Stimulated activated CD4-positive, alpha-beta T cell treated with anti-CD3 and anti-CD28 coated beads, TNF-alpha, amount 100 ng/mL, for 1 hour (primary cell): ENCODE results near the gene SLC7A4.

Source experiments
- DNase-seq, 3 donors: peaks; one replicate each; pipeline ENCODE4 v3.0.0-alpha.2; 2020; ENCODE audit warnings: low read depth in 3 of 3, low spot score in 1 of 3

The SLC7A4 gene

DNA sequence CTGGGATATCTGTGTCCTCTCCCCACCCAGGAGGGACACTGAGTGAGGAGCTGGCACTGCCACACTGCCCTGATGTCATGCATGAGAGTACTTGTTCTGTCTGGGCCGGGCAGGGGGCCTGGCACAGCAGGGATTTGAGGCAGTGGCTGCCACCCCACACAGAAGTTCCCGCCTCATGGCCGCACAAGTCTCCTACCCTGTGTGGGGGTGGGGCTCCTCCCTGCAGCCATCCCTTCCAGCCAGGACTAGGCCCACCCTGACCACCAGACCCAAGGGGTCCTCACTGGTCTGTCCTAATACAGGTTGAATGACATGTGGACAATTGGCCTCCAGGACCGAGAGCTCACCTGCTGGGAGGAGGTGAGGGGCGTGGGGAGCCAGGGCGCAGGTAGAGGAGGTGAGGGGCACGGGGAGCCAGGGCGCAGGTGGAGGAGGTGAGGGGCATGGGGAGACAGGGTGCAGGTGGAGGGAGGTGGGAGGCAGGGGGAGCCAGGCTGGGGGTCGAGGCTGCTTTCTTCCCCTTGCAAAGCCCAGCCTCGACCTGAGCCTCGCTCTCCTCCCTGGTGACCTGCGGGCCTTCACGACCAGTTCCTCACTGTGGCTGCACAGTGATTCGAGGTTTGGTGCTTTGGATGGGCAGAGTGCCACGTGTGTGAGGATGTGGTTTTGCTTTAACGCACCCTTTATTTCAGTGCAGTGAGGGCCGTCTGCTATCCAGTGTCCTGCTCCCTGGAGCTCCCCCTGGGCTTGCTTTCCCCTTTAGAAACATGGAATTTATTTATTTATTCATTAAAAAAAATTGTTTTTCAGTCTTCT, 42.8 kb downstream of the SLC7A4 start:
- no peak for DNase-seq

- DNase-seq: no peak
These were observed 43.6 kb downstream of the SLC7A4 start for GRCh38 chr22:20988573-20989322.

DNA sequence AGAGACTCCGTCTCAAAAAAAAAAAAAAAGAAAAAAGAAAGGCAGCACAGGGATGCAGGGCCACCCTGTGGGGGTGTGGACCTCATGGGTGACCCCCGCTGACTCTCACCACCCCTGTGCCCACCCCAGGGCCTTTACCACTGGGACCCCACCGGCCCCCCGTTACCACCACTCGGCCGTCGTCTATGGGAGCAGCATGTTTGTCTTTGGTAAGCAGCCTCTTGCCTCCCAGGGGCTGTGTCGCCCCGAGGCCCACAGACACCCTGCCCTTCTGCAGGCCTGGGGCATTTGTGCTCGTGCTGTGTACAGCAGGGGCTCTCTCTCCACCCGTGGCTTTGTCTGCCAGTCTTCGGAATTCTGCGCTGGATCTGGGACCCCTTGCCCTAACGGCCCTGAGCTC, 45.0 kb downstream of the SLC7A4 start:
- DNase-seq: no peak

DNA sequence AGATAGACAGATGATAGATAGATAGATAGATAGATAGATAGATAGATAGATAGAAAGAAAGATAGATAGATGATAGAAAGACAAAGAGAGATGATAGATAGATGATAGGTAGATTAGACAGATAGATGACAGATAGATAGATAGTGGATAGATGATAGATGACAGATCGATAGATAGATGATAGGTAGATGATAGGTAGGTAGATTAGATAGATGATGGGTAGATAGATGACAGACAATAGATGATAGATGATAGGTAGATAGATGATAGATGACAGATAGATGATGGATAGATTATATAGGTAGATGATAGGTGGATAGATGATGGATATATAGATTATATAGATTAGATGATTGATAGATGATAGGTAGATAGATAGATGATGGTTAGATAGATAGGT, 46.0 kb downstream of the SLC7A4 start:
- no peak for DNase-seq

GRCh38 chr22:20985720-20986119, 46.6 kb downstream of the SLC7A4 start:
- DNase-seq: no peak

DNA sequence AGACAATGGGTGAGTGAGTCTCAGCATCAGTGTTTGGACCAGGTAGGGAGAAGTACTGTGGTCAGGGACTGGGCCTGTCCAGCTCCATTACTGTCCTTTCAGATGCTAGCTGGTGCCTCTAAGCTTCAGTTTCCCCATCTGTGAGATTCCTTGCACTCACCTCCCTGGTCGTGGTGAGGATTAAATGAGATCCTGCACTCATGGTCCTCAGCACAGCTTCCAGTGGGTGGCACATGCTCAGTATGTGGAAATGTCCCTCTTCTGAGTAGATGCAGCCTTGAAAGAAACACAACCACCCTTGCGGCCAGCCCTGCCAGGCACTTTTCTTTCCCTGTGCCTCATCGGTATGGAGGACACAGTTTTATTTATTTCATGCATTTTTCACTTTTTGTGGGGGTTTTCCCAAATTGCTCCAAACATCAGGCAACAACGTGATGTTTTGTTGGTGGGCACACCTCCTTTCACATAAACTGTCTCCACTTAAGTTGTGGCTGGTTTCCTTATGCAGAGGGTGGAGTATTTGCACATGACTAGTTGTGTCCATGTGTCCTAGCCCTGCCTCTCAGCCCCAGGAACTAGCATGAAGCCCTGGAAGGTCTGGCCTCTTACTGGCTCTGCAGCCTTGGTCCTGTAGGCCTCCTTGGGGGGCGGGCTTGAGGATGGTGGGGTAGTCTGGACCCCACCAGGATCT, 49.1 kb downstream of the SLC7A4 start:
- no peak for DNase-seq

DNA sequence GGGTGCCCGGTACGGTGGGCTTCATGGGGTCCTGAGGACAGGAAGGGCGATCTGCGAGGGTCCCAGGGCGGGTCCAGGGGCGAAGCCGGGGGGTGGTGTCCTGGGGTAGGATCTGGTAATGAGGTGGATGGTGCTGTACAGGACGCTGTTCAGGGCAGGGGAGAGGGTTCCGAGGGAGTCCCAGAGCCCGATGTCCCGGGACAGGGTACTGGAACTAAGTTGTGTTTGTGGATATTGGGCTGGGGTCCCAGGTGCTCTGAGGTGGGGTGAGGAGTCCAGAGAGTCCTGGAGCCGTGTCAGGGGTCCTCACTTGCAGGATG, 49.8 kb downstream of the SLC7A4 start:
- DNase-seq: no peak

- DNase-seq: peak in 2 of 3 donors; percentile 25 to 59
These were observed 50.4 kb downstream of the SLC7A4 start, which contains the start of gene LZTR1 for GRCh38 chr22:20981787-20982562. LZTR1 (plus strand) TSS chr22:20982297; CDS start chr22:20982372, 75 bp downstream.

DNA sequence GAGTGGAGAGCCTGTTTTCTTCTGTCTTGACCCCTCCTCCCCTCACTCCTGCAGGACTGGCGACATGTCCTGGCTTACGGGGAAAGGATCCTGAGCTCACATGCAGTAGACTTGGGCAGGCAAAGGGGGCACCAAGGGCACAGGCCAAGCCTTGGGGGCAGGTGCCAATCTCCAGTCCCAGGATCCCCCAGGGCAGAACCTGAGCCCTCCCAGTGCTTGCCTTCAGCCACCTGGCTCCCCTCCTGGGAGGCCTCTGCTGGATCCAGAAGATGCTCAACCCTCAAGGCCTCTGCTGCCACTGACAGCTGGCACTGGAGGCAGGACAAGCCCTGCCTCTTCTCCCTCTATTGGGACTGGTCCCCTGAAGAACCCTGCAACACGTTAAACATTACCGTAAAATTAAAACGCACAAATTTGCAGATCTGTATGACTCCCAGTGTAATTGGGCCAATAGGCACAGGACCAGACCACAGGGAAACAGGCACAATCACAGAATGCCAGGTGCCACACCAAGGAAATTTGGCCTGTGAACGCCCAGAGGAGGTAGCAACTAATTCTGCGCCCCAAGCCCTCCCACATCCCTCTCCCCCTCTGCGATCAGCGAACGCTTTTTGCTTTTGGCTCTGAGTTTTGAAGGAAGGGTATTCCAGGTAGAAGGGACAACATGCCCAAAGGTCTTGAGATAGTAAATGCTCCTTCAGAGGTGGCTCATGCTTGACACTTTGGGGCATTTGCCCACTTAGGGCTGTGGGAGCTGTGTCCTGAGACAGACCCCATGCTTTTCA, 51.2 kb downstream of the SLC7A4 start:
- DNase-seq: no peak

- no peak for DNase-seq
These were observed 51.8 kb downstream of the SLC7A4 start for GRCh38 chr22:20980523-20980922.

DNA sequence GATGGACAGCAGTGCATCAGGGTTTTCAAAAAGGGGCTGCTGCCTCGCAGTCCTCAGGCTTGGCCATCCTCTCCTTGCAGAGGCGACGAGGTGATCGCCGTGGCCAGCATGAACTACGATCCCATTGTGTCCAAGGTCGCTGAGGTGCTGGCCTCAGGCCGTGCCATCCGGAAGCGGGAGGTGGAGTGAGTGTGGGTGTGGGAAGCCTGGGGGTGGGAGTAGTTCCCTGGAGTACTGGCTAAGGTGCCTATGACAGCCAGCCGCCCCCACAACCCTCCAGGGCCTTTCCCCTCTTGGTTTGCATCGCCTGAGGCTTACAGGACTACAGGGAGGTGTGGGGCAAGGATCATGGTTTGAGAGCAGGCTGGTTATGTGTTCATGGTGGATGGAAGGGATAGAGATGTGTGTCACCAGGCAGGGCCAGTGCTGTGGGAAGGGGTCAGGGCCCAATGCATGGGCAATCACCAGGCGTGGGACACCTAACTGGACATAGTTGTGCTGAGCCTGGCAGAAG, 52.4 kb downstream of the SLC7A4 start:
- DNase-seq: no peak

GRCh38 chr22:20979243-20979809, 53.0 kb downstream of the SLC7A4 start:
- DNase-seq: peak in 2 of 3 donors; percentile 23 to 55
